ENCODE results near the gene GNG13. TPM values are rescaled to one million over a fixed set of nuclear protein-coding genes. Genes with fewer than 3 reads are reported as not detected.

Gene GNG13
- total RNA-seq, 2 experiments from 2014 or later, result not detected

DNA sequence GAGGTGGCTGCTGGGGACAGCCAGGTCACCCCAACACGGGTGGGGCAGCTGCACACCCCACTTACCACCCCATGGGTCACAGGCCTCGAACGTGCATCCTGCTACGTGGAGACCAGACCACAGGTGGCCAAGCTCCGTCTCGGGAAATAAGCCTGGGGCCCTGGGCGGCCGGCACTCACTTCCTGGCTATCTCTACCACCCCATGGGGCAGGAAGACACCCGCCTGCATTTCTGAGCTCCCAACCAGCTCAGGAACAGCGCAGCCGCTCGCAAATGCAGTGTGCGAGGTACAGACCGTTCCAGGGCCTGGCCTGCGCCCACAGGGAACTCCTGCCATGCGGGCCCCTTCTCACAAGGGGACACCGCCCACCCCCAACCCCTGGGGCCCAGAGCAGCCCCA, 4.9 kb upstream of the GNG13 start:
- ChIA-PET CTCF (interaction anchor here (0.6 kb wide), 1 partner anchor 66 kb away, joined by 3 read pairs; no protein-coding TSS in a partner anchor), POLR2A (no interaction called here)
- H3K9me3 Mint-ChIP-seq (ENCODE audit: low read depth), result no peaks in the 10 kb centered on the region
- no peak for ATAC-seq
- intact Hi-C loops (cut with DNase I, micrococcal nuclease), result loop anchor here in 1 of 2 experiments (5.0 kb wide), 2 partner anchors 167 to 278 kb away; partner anchors contain the start of genes CAPN15 and LMF1
- peaks cover 2% of the 10 kb centered on the region for H3K27me3 Mint-ChIP-seq
- no peak for DNase-seq
- no peak overlapping the region for H3K4me3 Mint-ChIP-seq
- peaks cover 2% of the 10 kb centered on the region for H3K36me3 Mint-ChIP-seq (ENCODE audit: low read depth)
- H3K4me1 Mint-ChIP-seq, result peaks cover 8% of the 10 kb centered on the region
- H3K27ac Mint-ChIP-seq, result no peak overlapping the region

GRCh38 chr16:804193-805048, 3.9 kb upstream of the GNG13 start:
- H3K36me3 Mint-ChIP-seq (ENCODE audit: low read depth), result peaks cover 2% of the 10 kb centered on the region
- intact Hi-C loops (cut with DNase I, micrococcal nuclease), result loop anchor here in 1 of 2 experiments (5.0 kb wide), 2 partner anchors 168 to 277 kb away; partner anchors contain the start of genes CAPN15 and LMF1
- peaks cover 8% of the 10 kb centered on the region for H3K4me1 Mint-ChIP-seq
- ChIA-PET POLR2A (no interaction called here), CTCF (interaction anchor here (0.6 kb wide), 1 partner anchor 276 kb away, joined by 3 read pairs; no protein-coding TSS in a partner anchor)
- no peaks in the 10 kb centered on the region for H3K9me3 Mint-ChIP-seq (ENCODE audit: low read depth)
- H3K27ac Mint-ChIP-seq, result no peak overlapping the region
- ATAC-seq, result no peak
- no peak overlapping the region for H3K4me3 Mint-ChIP-seq
- no peak for DNase-seq
- peaks cover 2% of the 10 kb centered on the region for H3K27me3 Mint-ChIP-seq

GRCh38 chr16:803754-804080, 3.2 kb upstream of the GNG13 start:
- ChIA-PET CTCF (interaction anchor here (0.6 kb wide), 1 partner anchor 277 kb away, joined by 3 read pairs; no protein-coding TSS in a partner anchor), POLR2A (no interaction called here)
- H3K4me1 Mint-ChIP-seq, result peaks cover 8% of the 10 kb centered on the region
- ATAC-seq, result no peak
- peaks cover 2% of the 10 kb centered on the region for H3K27me3 Mint-ChIP-seq
- H3K9me3 Mint-ChIP-seq (ENCODE audit: low read depth), result no peaks in the 10 kb centered on the region
- H3K27ac Mint-ChIP-seq, result no peak overlapping the region
- H3K36me3 Mint-ChIP-seq (ENCODE audit: low read depth), result peaks cover 2% of the 10 kb centered on the region
- intact Hi-C loops (cut with DNase I, micrococcal nuclease), result no loop called here
- DNase-seq, result no peak
- H3K4me3 Mint-ChIP-seq, result no peak overlapping the region

DNA sequence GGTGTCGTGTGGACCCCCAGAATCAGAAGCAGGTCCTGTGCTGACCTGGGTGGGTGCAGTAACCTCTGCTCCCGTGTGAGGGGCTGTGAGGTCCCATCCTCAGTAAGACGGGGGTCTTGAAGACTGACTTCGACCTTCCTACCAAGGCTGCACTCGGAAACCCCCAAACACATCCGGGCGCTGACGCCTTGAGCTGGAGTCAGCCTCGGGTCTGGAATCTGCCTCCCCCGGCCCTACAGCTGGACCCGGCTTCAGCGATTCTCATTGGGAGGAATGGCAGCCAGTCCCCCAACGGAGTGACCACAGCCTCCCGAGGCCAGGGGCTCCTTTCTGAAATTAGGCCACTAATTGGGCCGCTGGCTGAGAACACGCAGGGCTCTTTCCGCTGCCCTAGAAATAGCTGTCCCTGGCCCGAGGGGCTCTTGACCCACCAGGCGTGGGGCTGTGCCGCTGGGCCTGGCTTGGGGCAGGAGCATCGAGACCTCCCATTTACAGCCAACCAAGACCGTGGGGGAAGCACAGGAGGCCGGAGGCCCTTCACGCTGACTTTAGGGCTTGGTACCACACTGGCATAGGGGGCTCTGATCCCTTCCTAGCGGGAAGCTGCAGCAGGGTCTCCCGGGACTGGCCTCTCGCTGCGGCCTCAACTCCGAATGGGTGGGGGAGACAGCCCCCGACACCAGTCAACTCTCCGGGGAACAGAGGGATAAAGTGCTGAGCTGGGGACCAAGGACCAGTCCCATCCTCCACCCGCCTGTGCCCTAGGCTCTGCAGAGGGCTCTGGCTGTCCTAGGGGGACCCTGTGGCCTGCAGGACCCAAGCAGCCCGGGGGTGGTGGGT, 2.6 kb upstream of the GNG13 start:
- peaks cover 2% of the 10 kb centered on the region for H3K27me3 Mint-ChIP-seq
- no peaks in the 10 kb centered on the region for H3K9me3 Mint-ChIP-seq (ENCODE audit: low read depth)
- intact Hi-C loops (cut with DNase I, micrococcal nuclease), result no loop called here
- H3K27ac Mint-ChIP-seq, result no peak overlapping the region
- H3K4me1 Mint-ChIP-seq, result peaks cover 3% of the 10 kb centered on the region
- ChIA-PET POLR2A (no interaction called here), CTCF (no interaction called here)
- no peak for ATAC-seq
- peaks cover 2% of the 10 kb centered on the region for H3K36me3 Mint-ChIP-seq (ENCODE audit: low read depth)
- H3K4me3 Mint-ChIP-seq, result no peak overlapping the region
- no peak for DNase-seq

- Mint-ChIP-seq H3K9me3 (ENCODE audit: low read depth) (no peaks in the 10 kb centered on the region), H3K27ac (no peak overlapping the region), H3K36me3 (ENCODE audit: low read depth) (peaks cover 5% of the 10 kb centered on the region), H3K27me3 (peaks cover 2% of the 10 kb centered on the region), H3K4me3 (no peak overlapping the region), H3K4me1 (no peaks in the 10 kb centered on the region)
- ChIA-PET POLR2A (no interaction called here), CTCF (no interaction called here)
- intact Hi-C loops (cut with DNase I, micrococcal nuclease), result no loop called here
- DNase-seq (no peak), ATAC-seq (no peak)
These were observed 1.9 kb upstream of the GNG13 start for GRCh38 chr16:802461-802860.

GRCh38 chr16:801584-802363, 1.2 kb upstream of the GNG13 start:
- intact Hi-C loops (cut with DNase I, micrococcal nuclease), result no loop called here
- H3K27ac Mint-ChIP-seq, result no peak overlapping the region
- H3K27me3 Mint-ChIP-seq, result peaks cover 2% of the 10 kb centered on the region
- CTCF ChIA-PET, result interaction anchor here (1.6 kb wide), 1 partner anchor 13 kb away, joined by 5 read pairs; the partner anchor contains the start of genes CHTF18 and RPUSD1
- POLR2A ChIA-PET, result no interaction called here
- no peak overlapping the region for H3K4me3 Mint-ChIP-seq
- H3K36me3 Mint-ChIP-seq (ENCODE audit: low read depth), result peaks cover 9% of the 10 kb centered on the region
- no peaks in the 10 kb centered on the region for H3K9me3 Mint-ChIP-seq (ENCODE audit: low read depth)
- DNase-seq (no peak), ATAC-seq (no peak)
- no peaks in the 10 kb centered on the region for H3K4me1 Mint-ChIP-seq

- ChIA-PET CTCF (interaction anchor here (1.6 kb wide), 1 partner anchor 12 kb away, joined by 5 read pairs; the partner anchor contains the start of genes CHTF18 and RPUSD1), POLR2A (no interaction called here)
- peaks cover 2% of the 10 kb centered on the region for H3K27me3 Mint-ChIP-seq
- H3K4me3 Mint-ChIP-seq, result no peak overlapping the region
- H3K27ac Mint-ChIP-seq, result no peak overlapping the region
- DNase-seq, result no peak
- intact Hi-C loops (cut with DNase I, micrococcal nuclease), result no loop called here
- no peak for ATAC-seq
- H3K9me3 Mint-ChIP-seq (ENCODE audit: low read depth), result no peaks in the 10 kb centered on the region
- H3K36me3 Mint-ChIP-seq (ENCODE audit: low read depth), result peaks cover 12% of the 10 kb centered on the region
- H3K4me1 Mint-ChIP-seq, result no peaks in the 10 kb centered on the region
These were observed 439 bp upstream of the GNG13 start for GRCh38 chr16:800834-801511.

GRCh38 chr16:799111-799947, 1.2 kb downstream of the GNG13 start:
- peaks cover 2% of the 10 kb centered on the region for H3K4me1 Mint-ChIP-seq
- ATAC-seq, result no peak

DNA sequence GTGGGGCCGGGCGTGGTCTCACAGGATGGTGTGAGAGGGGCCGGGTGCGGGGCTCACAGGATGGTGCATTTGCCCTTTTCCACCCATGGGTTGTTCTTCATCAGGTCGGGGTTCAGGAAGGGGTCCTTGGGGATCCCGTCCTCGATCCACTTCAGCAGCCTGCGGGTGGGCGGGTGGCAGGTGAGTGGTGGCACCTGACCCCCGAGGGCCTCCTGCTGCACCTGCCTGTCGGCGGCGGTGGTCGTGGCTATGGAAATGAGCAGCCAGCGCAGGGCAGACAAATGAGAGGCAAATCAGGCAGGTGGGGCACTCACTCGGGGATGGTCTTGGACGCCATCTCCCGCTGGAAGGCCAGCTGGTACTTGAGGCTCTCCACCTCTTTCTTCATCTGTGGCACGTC, 1.9 kb downstream of the GNG13 start:
- Mint-ChIP-seq H3K4me1 (peaks cover 2% of the 10 kb centered on the region), H3K9me3 (ENCODE audit: low read depth) (no peaks in the 10 kb centered on the region), H3K4me3 (no peak overlapping the region), H3K27ac (no peak overlapping the region), H3K27me3 (peaks cover 2% of the 10 kb centered on the region), H3K36me3 (ENCODE audit: low read depth) (peaks cover 15% of the 10 kb centered on the region)
- ChIA-PET POLR2A (no interaction called here), CTCF (no interaction called here)
- DNase-seq (no peak), ATAC-seq (no peak)
- intact Hi-C loops (cut with DNase I, micrococcal nuclease), result no loop called here

More at GRCh38 chr16:799111-799947, 1.2 kb downstream of the GNG13 start:
- intact Hi-C loops (cut with DNase I, micrococcal nuclease), result no loop called here
- CTCF ChIA-PET, result no interaction called here
- H3K27me3 Mint-ChIP-seq, result peaks cover 2% of the 10 kb centered on the region
- H3K9me3 Mint-ChIP-seq (ENCODE audit: low read depth), result no peaks in the 10 kb centered on the region
- no peak overlapping the region for H3K4me3 Mint-ChIP-seq
- H3K27ac Mint-ChIP-seq, result no peak overlapping the region
- DNase-seq, result no peak
- POLR2A ChIA-PET, result no interaction called here
- H3K36me3 Mint-ChIP-seq (ENCODE audit: low read depth), result peaks cover 15% of the 10 kb centered on the region

DNA sequence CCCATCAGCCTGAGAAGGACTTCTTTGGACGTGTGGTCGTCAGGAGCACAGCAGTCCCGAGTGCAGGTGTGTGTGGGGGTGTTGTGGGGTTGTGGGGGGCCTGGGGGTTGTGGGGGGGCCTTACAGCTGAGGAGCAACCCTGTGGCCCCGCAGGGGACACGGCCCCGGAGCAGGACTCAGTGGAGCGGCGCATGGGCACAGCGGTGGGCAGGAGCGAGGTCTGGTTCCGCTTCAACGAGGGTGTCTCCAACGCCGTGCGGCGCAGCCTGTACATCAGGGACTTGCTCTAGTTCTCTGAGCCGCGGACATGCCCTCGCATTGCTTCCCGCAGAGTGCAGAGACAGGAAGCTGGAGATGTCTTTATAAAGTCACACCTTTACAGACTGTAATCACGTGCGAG, 2.8 kb downstream of the GNG13 start:
- H3K36me3 Mint-ChIP-seq (ENCODE audit: low read depth), result peaks cover 15% of the 10 kb centered on the region
- ChIA-PET POLR2A (no interaction called here), CTCF (no interaction called here)
- H3K27me3 Mint-ChIP-seq, result peaks cover 2% of the 10 kb centered on the region
- no peak for DNase-seq
- intact Hi-C loops (cut with DNase I, micrococcal nuclease), result no loop called here
- peaks cover 2% of the 10 kb centered on the region for H3K4me1 Mint-ChIP-seq
- no peaks in the 10 kb centered on the region for H3K9me3 Mint-ChIP-seq (ENCODE audit: low read depth)
- no peak for ATAC-seq
- H3K4me3 Mint-ChIP-seq, result no peak overlapping the region
- no peak overlapping the region for H3K27ac Mint-ChIP-seq

Data from activated CD4-positive, alpha-beta T cell treated with anti-CD3 and anti-CD28 coated beads for 36 hours (primary cell).